NCI-H748 (cell line): ENCODE measurements around the gene IFNAR2.

ENCODE experiments used
- DNase-seq: peaks from one replicate; lab custom pipeline; 2025; ENCODE audit not compliant: unreplicated experiment; lab: John Stamatoyannopoulos, UW

The IFNAR2 gene

DNA sequence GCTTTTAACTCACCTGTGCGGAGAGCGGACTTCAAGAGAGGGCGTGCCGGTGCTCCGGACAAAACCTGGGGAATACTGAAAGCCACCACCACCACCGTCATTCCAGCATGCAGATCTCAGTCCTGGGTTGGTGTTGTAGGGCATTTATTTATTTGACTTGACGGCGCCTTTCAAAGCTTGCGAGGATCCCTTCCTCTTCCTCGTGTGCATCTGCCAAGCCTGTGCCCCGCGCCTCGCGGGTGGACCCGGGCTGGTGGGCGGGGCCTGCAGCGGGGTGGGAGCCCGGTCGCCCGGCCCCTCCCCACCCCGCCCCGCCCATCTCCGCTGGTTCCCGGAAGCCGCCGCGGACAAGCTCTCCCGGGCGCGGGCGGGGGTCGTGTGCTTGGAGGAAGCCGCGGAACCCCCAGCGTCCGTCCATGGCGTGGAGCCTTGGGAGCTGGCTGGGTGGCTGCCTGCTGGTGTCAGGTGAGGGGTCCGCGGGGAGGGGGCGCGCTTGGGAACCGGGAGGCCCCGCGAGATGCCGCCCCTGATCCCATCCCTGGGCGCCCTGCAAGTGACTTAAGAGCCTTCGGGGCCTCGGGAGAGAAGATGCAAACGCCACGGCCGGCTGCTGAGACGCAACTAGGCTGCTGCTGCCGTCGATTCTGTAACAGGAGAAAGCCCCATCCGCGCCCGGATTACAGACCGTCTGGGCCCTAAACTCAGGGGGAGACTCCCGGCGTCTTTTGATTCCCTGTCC is 36.5 kb downstream of the IFNAR2 start, which contains the start of gene IL10RB:
Gene IL10RB (plus strand): TSS at position 318 of the 739 bp plus-strand sequence. CDS start 99 bp downstream, at position 417.
- DNase-seq, result peak; percentile 78

DNA sequence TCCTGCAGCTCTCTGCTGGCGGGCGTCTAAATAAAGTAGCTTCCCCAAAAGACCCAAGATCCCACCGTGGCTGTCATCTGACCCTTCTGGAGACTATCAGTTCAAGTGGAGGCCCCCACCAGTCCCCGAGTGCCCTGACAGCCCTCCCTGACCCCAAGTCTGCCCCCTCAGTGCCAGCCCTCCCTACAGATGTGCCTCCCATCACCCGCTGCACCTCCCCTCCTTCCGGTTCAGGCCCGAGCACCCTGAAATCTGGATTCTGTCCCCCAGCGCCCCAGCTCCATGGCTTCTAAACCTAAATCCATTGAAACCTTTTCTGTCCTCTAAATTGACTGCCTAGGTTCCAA is 37.0 kb downstream of the IFNAR2 start:
- no peak for DNase-seq

DNA sequence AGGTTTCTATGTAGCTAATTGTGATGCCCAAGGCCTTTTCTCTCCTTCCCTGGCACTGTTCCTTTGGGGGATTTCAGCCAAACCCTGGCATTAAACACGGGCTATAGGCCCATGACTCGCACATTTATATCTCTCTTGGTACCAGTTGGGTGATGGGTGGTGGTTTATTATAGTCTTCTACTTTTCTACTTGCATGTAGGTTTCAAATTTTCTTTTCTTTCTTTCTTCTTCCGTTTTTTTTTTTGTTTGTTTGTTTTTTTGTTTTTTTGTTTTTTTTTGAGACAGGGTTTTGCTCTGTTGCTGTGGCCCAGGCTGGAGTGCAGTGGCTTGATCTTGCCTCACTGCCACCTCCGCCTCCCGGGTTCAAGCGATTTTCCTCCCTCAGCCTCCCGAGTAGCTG is 37.5 kb downstream of the IFNAR2 start:
- no peak for DNase-seq

DNA sequence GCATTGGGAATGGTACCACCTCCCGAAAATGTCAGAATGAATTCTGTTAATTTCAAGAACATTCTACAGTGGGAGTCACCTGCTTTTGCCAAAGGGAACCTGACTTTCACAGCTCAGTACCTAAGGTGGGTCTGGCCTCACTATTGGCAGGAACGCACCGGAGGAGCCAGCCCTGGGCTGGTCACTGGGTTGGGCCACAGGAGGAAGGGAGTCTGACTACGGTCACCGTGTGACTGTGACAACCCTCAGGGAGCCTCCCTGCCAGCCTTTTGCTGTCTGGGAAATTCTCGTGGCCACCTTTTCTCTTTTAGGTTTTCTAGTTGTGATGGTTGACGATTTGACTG is 38.6 kb downstream of the IFNAR2 start:
- DNase-seq, result no peak

DNA sequence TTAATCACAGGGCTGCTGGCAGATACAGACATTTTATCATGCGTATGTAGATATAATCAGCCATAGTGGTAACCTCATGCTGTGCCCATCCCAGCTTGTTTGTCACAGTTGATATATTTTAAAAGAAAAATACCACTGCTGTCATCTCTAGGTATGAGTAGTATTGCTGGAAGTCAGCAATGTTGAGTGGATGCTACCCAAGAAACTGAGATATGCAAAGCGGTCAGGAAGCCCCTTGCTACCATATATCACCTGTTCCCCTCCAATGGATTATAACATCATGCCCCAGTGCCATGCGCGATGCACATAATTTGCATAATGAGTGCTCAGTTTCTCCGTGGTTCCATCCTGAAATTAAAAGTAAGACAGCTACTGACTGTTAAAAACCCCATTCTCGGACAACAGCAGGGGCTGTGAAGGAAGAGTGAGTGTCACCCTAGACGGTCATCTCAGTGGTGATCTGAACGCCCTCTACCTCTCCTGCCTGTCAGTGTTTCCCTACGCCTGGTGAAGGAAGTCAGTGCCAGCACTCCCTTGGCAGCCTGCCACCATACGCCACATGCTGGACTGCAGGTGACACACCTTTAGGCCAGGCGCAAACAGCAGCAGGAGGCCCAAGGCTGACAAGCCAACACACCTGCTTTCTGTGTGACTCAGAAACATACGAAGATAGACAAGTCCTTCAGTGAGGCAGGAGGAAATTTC is 39.2 kb downstream of the IFNAR2 start:
- DNase-seq, result peak; percentile 94

DNA sequence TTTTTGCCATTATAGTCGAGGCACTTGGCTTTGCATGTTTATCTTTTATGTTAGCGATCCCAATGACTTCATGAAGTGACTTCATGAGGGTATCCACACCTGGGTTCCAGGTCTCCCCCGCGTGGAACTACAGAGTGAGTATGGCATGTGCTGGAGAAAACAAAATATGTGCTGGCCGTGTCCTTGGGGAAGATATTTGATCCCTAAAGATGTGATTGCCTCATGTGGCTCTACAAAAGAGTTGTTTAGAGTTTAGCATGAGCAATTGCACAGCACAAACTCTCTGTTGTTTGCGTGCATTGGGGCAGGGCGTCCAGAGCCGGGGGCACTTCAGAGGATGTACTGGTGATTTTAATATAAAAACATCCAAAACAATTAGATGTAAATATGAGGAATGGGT is 41.2 kb downstream of the IFNAR2 start:
- DNase-seq, result no peak

DNA sequence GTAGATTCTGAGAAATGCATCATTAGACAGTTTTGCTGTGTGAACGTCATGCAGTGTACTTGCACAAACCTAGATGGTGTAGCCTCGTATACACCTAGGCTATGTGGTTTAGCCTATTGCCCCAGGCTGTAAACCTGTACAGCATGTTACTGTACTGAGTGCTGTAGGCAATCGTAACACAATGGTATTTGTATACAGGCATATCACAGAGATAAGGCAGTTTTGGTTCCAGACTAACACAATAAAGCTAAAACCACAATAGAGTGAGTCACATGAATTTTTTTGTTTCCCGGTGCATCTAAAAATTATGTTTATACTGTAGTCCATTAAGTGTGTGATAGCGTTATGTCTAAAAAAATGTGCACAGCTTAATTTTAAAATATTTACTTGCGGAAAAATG is 43.3 kb downstream of the IFNAR2 start:
- DNase-seq, result no peak

DNA sequence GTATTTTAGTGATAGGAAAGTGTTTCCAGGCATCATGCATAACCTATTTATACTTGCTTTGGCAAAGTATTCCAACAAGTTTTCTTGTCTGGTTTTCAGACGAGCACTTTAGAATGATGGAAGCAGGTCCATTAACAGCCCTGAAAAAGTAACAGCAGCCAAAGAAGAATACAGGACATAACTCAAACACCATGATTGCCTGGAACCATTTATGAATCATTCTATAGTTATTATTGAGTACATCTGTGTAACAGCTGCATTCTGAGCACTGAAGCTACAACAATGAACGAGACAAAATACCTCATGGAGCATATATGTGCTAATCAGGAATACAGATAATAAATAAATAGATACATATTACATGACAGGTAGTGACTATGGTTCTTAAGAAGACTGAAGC is 49.0 kb downstream of the IFNAR2 start:
- no peak for DNase-seq

DNA sequence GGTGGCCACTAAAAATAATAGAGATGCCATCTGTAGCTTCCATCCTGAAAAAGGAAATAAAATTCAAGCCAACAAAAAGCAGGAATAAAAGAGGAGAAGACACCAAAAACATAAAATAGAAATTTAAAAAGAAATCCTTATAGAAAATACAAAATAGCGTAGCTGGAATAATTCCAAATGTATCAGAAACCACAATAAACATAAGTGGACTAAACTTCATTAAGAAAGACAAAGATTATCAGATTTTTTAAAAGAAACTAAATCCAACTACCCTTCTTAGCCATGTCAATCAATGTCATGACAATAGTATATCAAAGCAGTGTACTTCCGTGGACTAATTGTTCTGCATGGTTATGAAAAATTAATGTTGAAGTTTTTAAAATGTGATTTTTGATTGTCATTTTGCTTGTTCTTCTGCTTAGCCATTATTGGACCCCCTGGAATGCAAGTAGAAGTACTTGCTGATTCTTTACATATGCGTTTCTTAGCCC is 49.6 kb downstream of the IFNAR2 start:
- DNase-seq, result no peak
